A673 (cell line): ENCODE measurements around the gene SRPX. TPM values are rescaled to one million over a fixed set of nuclear protein-coding genes. Genes with fewer than 3 reads are reported as not detected.

Experiments
- BruUV-seq: library from RNA; stranded (reverse); fragments of 400-500 nt; replicated peaks from 2 replicates; lab custom pipeline; 2021; lab: Mats Ljungman, UMichigan
- CTCF ChIA-PET: fragments of 300-600 bp; sonication (Branson Sonifier 250); formaldehyde crosslinking; loops from one replicate; lab custom pipeline; 2022; ENCODE audit warnings: antibody characterized with exemption; lab: Charles Lee
- POLR2A ChIA-PET: fragments of 300-600 bp; sonication (Branson Sonifier 250); formaldehyde crosslinking; loops from one replicate; lab custom pipeline; 2022; ENCODE audit warnings: antibody characterized with exemption; ENCODE audit not compliant: low non-redundant PET; lab: Charles Lee
- DNase-seq: peaks from one replicate; pipeline ENCODE4 v3.0.0-alpha.2; 2015; ENCODE audit warnings: low spot score
- H3K27ac ChIP-seq: fragments of 200-600 bp; sonication (generic); 2 replicates; pipeline ENCODE4 v1.5.1; 2016; ENCODE audit warnings: mixed run types, low read depth, mild to moderate bottlenecking, mixed read lengths, antibody characterized with exemption, low read length; ENCODE audit not compliant: poor library complexity, severe bottlenecking
- H3K27me3 ChIP-seq: fragments of 200-600 bp; sonication (generic); replicated peaks from 2 replicates; pipeline ENCODE4 v1.6.1; 2017; ENCODE audit warnings: mixed run types, low read depth, mild to moderate bottlenecking, mixed read lengths, antibody characterized with exemption, low read length; ENCODE audit not compliant: insufficient read depth, poor library complexity
- H3K36me3 ChIP-seq: fragments of 200-600 bp; sonication (generic); 2 replicates; pipeline ENCODE4 v1.6.1; 2016; ENCODE audit warnings: mixed run types, mild to moderate bottlenecking, mixed read lengths, antibody characterized with exemption, low read length; ENCODE audit not compliant: insufficient read depth, poor library complexity, severe bottlenecking
- H3K4me1 ChIP-seq: fragments of 200-600 bp; sonication (generic); 2 replicates; pipeline ENCODE4 v1.6.1; 2017; ENCODE audit warnings: mixed run types, mild to moderate bottlenecking, mixed read lengths, antibody characterized with exemption, low read length; ENCODE audit not compliant: insufficient read depth, poor library complexity, severe bottlenecking
- H3K4me3 ChIP-seq: fragments of 200-600 bp; sonication (generic); 2 replicates; pipeline ENCODE4 v1.5.1; 2016; ENCODE audit warnings: low read depth, mixed run types, mild to moderate bottlenecking, mixed read lengths, low read length; ENCODE audit not compliant: poor library complexity, severe bottlenecking
- H3K9me3 ChIP-seq: fragments of 200-600 bp; sonication (generic); 2 replicates; pipeline ENCODE4 v1.6.1; 2016; ENCODE audit warnings: mixed run types, low read depth, mild to moderate bottlenecking, mixed read lengths, antibody characterized with exemption, low read length; ENCODE audit not compliant: poor library complexity, severe bottlenecking
- CTCF ChIP-seq: fragments of 300-800, 200-600 bp; sonication (generic); conservative IDR thresholded peaks from 2 replicates; pipeline ENCODE4 v1.5.1; 2017; ENCODE audit warnings: low read depth, mild to moderate bottlenecking, antibody characterized with exemption, low read length, moderate library complexity, mixed read lengths
- EZH2 ChIP-seq: fragments of 200-600 bp; sonication (generic); IDR thresholded peaks from 2 replicates; pipeline ENCODE4 v1.6.1; 2017; ENCODE audit warnings: borderline replicate concordance, low read depth, mild to moderate bottlenecking, mixed read lengths, antibody characterized with exemption, low read length; ENCODE audit not compliant: poor library complexity, severe bottlenecking
- intact Hi-C: fragments of 100-400 bp; cut with micrococcal nuclease; formaldehyde crosslinking; loops from one replicate; pipeline ENCODE4 v1.10.0; 2022; ENCODE audit not compliant: unreplicated experiment
- total RNA-seq: library from RNA; stranded (reverse); gene quantifications from 2 replicates; pipeline ENCODE4 v1.2.3, GENCODE V29; 2021

The SRPX gene
- total RNA-seq, 1 experiment from 2014 or later = 1.1 TPM

- intact Hi-C loops = no loop called here
- ChIA-PET CTCF (no interaction called here), POLR2A (no interaction called here)
- DNase-seq = no peak
- no TSS peak for BruUV-seq
- H3K27ac ChIP-seq = no peak overlapping the region
- no peaks in the 10 kb centered on the region for H3K36me3 ChIP-seq
- H3K4me1 ChIP-seq = no peaks in the 10 kb centered on the region
- H3K27me3 ChIP-seq = no peaks in the 10 kb centered on the region
- TF ChIP-seq EZH2 (no peak), CTCF (no peak)
- H3K4me3 ChIP-seq = no peak overlapping the region
- H3K9me3 ChIP-seq = no peaks in the 10 kb centered on the region
Measured at GRCh38 chrX:38106991-38107655, 113.5 kb downstream of the SRPX start.

- POLR2A ChIA-PET = no interaction called here
- intact Hi-C loops = no loop called here
- Histone ChIP-seq H3K27ac (no peak overlapping the region), H3K27me3 (no peaks in the 10 kb centered on the region), H3K36me3 (no peaks in the 10 kb centered on the region), H3K4me1 (no peaks in the 10 kb centered on the region), H3K4me3 (no peak overlapping the region), H3K9me3 (no peaks in the 10 kb centered on the region)
- DNase-seq = no peak
- CTCF ChIA-PET = no interaction called here
- BruUV-seq = no TSS peak
- TF ChIP-seq CTCF (no peak), EZH2 (no peak)
Measured at GRCh38 chrX:38105216-38105725, 115.4 kb downstream of the SRPX start.

- H3K4me1 ChIP-seq = no peaks in the 10 kb centered on the region
- H3K4me3 ChIP-seq = no peak overlapping the region
- no peak overlapping the region for H3K27ac ChIP-seq
- TF ChIP-seq CTCF = no peak
- no peak for TF ChIP-seq EZH2
- ChIA-PET CTCF (no interaction called here), POLR2A (no interaction called here)
- H3K36me3 ChIP-seq = peaks cover 2% of the 10 kb centered on the region
- peaks cover 10% of the 10 kb centered on the region for H3K9me3 ChIP-seq
- H3K27me3 ChIP-seq = no peaks in the 10 kb centered on the region
- no peak for DNase-seq
- BruUV-seq = no TSS peak
- intact Hi-C loops = no loop called here
Measured at GRCh38 chrX:38103857-38104812, 116.5 kb downstream of the SRPX start.
